SK-N-SH treated with all-trans-retinoic acid at 6 μM for 48 hours (cell line): ENCODE measurements around the gene CDCA3.

Experiments
- ATAC-seq: fragments of 200-7000 bp; cut with Tn5 transposase; 3 replicates; pipeline ENCODE4 v1.9.1; 2020; ENCODE audit warnings: mild to moderate bottlenecking, moderate library complexity
- CSDC2 ChIP-seq: fragments of 250-450 bp; sonication (Bioruptor Pico); IDR thresholded peaks from 2 replicates; pipeline ENCODE4 v1.5.0; 2020; ENCODE audit warnings: mild to moderate bottlenecking, moderate library complexity
- ESRRG ChIP-seq: fragments of 250-450 bp; sonication (Bioruptor Pico); IDR thresholded peaks from 2 replicates; pipeline ENCODE4 v1.6.1; 2021; ENCODE audit warnings: mild to moderate bottlenecking
- OSR1 ChIP-seq: fragments of 250-450 bp; sonication (Bioruptor Pico); IDR thresholded peaks from 2 replicates; pipeline ENCODE4 v1.8.0; 2022; ENCODE audit warnings: moderate library complexity, mild to moderate bottlenecking, inconsistent platforms
- PATZ1 ChIP-seq: fragments of 250-450 bp; sonication (Bioruptor Pico); IDR thresholded peaks from 2 replicates; pipeline ENCODE4 v1.8.0; 2020; ENCODE audit warnings: mild to moderate bottlenecking, moderate library complexity, borderline replicate concordance
- PPARA ChIP-seq: fragments of 250-450 bp; sonication (Bioruptor Pico); IDR thresholded peaks from 2 replicates; pipeline ENCODE4 v1.5.0; 2020; ENCODE audit warnings: mild to moderate bottlenecking, borderline replicate concordance
- SNAI2 ChIP-seq: fragments of 250-450 bp; sonication (Bioruptor Pico); IDR thresholded peaks from 2 replicates; pipeline ENCODE4 v1.5.0; 2020; ENCODE audit warnings: mild to moderate bottlenecking, moderate library complexity
- TSHZ2 ChIP-seq: fragments of 250-450 bp; sonication (Bioruptor Pico); IDR thresholded peaks from 2 replicates; pipeline ENCODE4 v1.5.0; 2020; ENCODE audit warnings: mild to moderate bottlenecking, moderate library complexity
- ZC3H10 ChIP-seq: fragments of 250-450 bp; sonication (Bioruptor Pico); IDR thresholded peaks from 2 replicates; pipeline ENCODE4 v1.5.1; 2021; ENCODE audit warnings: mild to moderate bottlenecking, moderate library complexity
- ZFP3 ChIP-seq: fragments of 250-450 bp; sonication (Bioruptor Pico); IDR thresholded peaks from 2 replicates; pipeline ENCODE4 v1.5.0; 2020; ENCODE audit warnings: mild to moderate bottlenecking, moderate library complexity
- ZFP30 ChIP-seq: fragments of 450-650 bp; formaldehyde crosslinking; IDR thresholded peaks from 2 replicates; pipeline ENCODE4 v1.5.0; 2022; ENCODE audit warnings: mild to moderate bottlenecking, moderate library complexity
- ZNF565 ChIP-seq: fragments of 450-650 bp; formaldehyde crosslinking; conservative IDR thresholded peaks from 2 replicates; pipeline ENCODE4 v1.5.0; 2020; ENCODE audit warnings: low read depth, mild to moderate bottlenecking, moderate library complexity
- ZNF8 ChIP-seq: fragments of 450-650 bp; formaldehyde crosslinking; IDR thresholded peaks from 2 replicates; pipeline ENCODE4 v1.5.0; 2020; ENCODE audit warnings: mild to moderate bottlenecking, moderate library complexity
- TF ChIP-seq, protein P1 (sequence below): fragments of 250-450 bp; sonication (Bioruptor Pico); IDR thresholded peaks from 2 replicates; pipeline ENCODE4 v1.8.0; 2021; ENCODE audit warnings: low read depth, mild to moderate bottlenecking, moderate library complexity, borderline replicate concordance
- TF ChIP-seq, protein P2 (sequence below): fragments of 250-450 bp; sonication (Bioruptor Pico); IDR thresholded peaks from 2 replicates; pipeline ENCODE4 v1.5.1; 2020; ENCODE audit warnings: low read depth, mild to moderate bottlenecking, moderate library complexity
- TF ChIP-seq, protein P3 (sequence below): fragments of 250-450 bp; sonication (Bioruptor Pico); IDR thresholded peaks from 2 replicates; pipeline ENCODE4 v1.5.1; 2021; ENCODE audit warnings: mild to moderate bottlenecking, moderate library complexity

CDCA3 gene

GRCh38 chr12:6824085-6824775 is 26.9 kb downstream of the CDCA3 start:
- TF ChIP-seq, protein P1, sequence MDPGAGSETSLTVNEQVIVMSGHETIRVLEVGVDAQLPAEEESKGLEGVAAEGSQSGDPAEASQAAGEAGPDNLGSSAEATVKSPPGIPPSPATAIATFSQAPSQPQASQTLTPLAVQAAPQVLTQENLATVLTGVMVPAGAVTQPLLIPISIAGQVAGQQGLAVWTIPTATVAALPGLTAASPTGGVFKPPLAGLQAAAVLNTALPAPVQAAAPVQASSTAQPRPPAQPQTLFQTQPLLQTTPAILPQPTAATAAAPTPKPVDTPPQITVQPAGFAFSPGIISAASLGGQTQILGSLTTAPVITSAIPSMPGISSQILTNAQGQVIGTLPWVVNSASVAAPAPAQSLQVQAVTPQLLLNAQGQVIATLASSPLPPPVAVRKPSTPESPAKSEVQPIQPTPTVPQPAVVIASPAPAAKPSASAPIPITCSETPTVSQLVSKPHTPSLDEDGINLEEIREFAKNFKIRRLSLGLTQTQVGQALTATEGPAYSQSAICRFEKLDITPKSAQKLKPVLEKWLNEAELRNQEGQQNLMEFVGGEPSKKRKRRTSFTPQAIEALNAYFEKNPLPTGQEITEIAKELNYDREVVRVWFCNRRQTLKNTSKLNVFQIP (CRISPR knock-in tag) = no peak
- no peak for TF ChIP-seq ZFP3 (CRISPR knock-in tag)
- no peak for TF ChIP-seq ZNF8 (CRISPR knock-in tag)
- TF ChIP-seq, protein P2, sequence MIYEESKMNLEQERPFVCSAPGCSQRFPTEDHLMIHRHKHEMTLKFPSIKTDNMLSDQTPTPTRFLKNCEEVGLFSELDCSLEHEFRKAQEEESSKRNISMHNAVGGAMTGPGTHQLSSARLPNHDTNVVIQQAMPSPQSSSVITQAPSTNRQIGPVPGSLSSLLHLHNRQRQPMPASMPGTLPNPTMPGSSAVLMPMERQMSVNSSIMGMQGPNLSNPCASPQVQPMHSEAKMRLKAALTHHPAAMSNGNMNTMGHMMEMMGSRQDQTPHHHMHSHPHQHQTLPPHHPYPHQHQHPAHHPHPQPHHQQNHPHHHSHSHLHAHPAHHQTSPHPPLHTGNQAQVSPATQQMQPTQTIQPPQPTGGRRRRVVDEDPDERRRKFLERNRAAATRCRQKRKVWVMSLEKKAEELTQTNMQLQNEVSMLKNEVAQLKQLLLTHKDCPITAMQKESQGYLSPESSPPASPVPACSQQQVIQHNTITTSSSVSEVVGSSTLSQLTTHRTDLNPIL = no peak
- TF ChIP-seq, protein P3, sequence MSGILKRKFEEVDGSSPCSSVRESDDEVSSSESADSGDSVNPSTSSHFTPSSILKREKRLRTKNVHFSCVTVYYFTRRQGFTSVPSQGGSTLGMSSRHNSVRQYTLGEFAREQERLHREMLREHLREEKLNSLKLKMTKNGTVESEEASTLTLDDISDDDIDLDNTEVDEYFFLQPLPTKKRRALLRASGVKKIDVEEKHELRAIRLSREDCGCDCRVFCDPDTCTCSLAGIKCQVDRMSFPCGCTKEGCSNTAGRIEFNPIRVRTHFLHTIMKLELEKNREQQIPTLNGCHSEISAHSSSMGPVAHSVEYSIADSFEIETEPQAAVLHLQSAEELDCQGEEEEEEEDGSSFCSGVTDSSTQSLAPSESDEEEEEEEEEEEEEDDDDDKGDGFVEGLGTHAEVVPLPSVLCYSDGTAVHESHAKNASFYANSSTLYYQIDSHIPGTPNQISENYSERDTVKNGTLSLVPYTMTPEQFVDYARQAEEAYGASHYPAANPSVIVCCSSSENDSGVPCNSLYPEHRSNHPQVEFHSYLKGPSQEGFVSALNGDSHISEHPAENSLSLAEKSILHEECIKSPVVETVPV = no peak
- TF ChIP-seq PATZ1 (CRISPR knock-in tag) = no peak
- no peak for TF ChIP-seq SNAI2 (CRISPR knock-in tag)
- no peak for TF ChIP-seq ZFP30 (CRISPR knock-in tag)
- TF ChIP-seq ZNF565 (CRISPR knock-in tag) = no peak
- TF ChIP-seq ZC3H10 (CRISPR knock-in tag) = no peak
- TF ChIP-seq PPARA (CRISPR knock-in tag) = no peak
- TF ChIP-seq OSR1 (CRISPR knock-in tag) = no peak

DNA sequence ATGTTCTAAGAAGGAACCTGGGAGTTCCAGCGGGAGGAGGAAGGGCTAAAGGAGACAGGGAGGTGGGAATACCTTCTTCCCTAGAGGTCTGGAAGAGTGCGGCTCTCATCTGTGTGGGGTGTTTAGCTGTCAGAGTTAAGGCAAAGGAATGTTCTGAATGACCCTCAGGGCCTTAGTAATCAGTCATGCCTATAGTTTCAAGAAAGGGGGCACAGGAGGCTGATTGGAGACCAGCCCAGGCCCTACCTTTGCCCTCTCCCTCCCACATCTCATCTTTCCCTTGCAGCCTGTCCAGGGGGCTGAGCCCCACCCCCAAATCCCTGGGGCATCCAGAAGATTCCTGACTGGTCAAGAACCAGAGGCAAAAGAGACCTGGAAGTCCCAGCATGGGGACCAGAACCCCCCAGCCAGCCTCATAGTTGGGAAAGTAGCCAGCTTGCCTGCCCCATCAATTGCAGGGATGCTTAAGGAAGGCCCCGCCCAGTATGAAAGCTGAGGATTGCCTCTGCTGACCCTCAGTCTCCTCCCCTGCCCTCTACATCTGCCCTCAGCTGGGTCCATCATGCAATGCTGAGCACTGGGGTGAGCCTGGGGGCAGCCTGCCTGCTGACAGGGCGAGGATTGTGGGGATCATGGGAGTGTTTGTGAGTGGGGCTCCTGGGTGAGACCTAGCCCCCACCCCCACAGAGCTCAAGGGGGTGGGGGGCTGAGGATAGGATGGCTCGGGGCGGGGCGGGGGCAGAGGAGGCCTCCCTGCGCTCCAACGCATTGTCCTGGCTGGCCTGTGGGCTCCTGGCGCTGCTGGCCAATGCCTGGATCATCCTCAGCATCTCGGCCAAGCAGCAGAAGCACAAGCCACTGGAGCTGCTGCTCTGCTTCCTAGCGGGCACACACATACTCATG is 27.7 kb downstream of the CDCA3 start:
- TF ChIP-seq ESRRG = no peak
- TF ChIP-seq TSHZ2 (CRISPR knock-in tag) = no peak
- no peak for TF ChIP-seq OSR1 (CRISPR knock-in tag)
- TF ChIP-seq CSDC2 (CRISPR knock-in tag) = no peak
- TF ChIP-seq, protein P1 (CRISPR knock-in tag) = no peak
- no peak for TF ChIP-seq ZFP30 (CRISPR knock-in tag)
- no peak for TF ChIP-seq SNAI2 (CRISPR knock-in tag)
- no peak for ATAC-seq

More at GRCh38 chr12:6824085-6824775, 26.9 kb downstream of the CDCA3 start:
- no peak for ATAC-seq
